ENCODE results near the gene ZNF619. TPM values are rescaled to one million over a fixed set of nuclear protein-coding genes. Genes with fewer than 3 reads are reported as not detected.

Gene ZNF619
- total RNA-seq, 1 experiment from 2014 or later: 8.3 TPM

DNA sequence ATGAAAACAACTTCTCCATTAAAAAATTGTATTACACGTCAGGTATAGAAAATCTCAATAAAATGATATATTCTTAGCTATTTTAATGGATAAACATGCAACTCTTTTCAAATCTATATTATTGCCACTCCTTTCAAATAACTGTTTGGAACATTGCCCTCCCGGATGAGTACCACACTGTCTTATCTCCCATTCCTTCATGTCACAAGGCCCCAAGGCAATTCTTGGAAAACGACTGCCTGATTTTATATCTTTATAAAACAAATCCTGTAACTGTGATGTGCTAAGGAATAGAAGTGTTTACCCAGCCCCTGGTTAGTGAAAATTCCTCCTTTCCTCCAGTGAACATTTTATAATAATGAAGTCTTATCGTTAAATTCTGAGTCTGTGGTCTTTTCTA lies 6.2 kb upstream of the ZNF619 start:
- TF ChIP-seq, protein P1, sequence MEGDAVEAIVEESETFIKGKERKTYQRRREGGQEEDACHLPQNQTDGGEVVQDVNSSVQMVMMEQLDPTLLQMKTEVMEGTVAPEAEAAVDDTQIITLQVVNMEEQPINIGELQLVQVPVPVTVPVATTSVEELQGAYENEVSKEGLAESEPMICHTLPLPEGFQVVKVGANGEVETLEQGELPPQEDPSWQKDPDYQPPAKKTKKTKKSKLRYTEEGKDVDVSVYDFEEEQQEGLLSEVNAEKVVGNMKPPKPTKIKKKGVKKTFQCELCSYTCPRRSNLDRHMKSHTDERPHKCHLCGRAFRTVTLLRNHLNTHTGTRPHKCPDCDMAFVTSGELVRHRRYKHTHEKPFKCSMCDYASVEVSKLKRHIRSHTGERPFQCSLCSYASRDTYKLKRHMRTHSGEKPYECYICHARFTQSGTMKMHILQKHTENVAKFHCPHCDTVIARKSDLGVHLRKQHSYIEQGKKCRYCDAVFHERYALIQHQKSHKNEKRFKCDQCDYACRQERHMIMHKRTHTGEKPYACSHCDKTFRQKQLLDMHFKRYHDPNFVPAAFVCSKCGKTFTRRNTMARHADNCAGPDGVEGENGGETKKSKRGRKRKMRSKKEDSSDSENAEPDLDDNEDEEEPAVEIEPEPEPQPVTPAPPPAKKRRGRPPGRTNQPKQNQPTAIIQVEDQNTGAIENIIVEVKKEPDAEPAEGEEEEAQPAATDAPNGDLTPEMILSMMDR (IDR thresholded peaks at IDR 0.05; ENCODE audit: unreplicated experiment): no peak
- no TSS peak for BruUV-seq (replicated peaks)
- intact Hi-C loops (cut with micrococcal nuclease): loop anchor here (10.0 kb wide), 1 partner anchor 734 kb away; no protein-coding TSS in a partner anchor
- H3K27ac Mint-ChIP-seq (ENCODE audit: low read depth, unreplicated experiment): no peak overlapping the region
- H3K4me3 Mint-ChIP-seq (ENCODE audit: unreplicated experiment): no peak overlapping the region
- CTCF ChIA-PET: interaction anchor here (0.6 kb wide), 1 partner anchor 27 kb away, joined by 3 read pairs; no protein-coding TSS in a partner anchor
- no peak for DNase-seq (ENCODE audit: unreplicated experiment)
- no peaks in the 10 kb centered on the region for H3K4me1 Mint-ChIP-seq (ENCODE audit: insufficient read depth, unreplicated experiment)
- peaks cover 7% of the 10 kb centered on the region for H3K36me3 Mint-ChIP-seq (ENCODE audit: insufficient read depth, unreplicated experiment)
- POLR2A ChIA-PET: interaction anchor here (2.8 kb wide), 1 partner anchor 13 kb away, joined by 13 read pairs; the partner anchor contains the start of gene RPL14
- H3K9me3 Mint-ChIP-seq (ENCODE audit: unreplicated experiment): no peaks in the 10 kb centered on the region
- H3K27me3 Mint-ChIP-seq (ENCODE audit: insufficient read depth, unreplicated experiment): no peaks in the 10 kb centered on the region

DNA sequence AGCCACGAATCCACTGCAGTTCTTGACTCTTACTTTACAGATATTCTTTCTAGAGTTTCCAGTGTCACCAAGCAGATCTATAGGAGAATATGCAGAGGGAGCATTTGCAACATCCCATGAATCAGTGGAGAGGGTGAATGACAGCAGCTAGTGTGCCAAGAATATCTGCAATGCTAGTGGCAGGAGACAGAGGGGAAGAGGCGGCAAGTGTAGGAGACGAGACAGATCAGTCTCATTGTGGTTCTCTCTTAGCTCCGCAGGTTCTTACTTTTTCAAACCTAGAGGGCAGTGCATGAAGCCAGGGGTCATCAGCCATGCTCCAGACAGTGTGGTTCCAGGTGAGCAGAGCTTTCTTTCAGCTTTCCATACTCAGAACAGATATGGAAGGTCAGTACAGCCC lies 744 bp downstream of the ZNF619 start:
- ChIA-PET CTCF (interaction anchor here (0.6 to 1.7 kb wide), 2 partner anchors 21 to 104 kb away, joined by 4 to 5 read pairs; partner anchors contain the start of gene RPL14), POLR2A (interaction anchor here (0.9 to 3.3 kb wide), 10 partner anchors 10 to 47 kb away, joined by 3 to 40 read pairs (median 6); partner anchors contain the start of genes RPL14 and ZNF621)
- Mint-ChIP-seq H3K36me3 (ENCODE audit: insufficient read depth, unreplicated experiment) (peaks cover 30% of the 10 kb centered on the region), H3K27ac (ENCODE audit: low read depth, unreplicated experiment) (peak overlapping the region; percentile 99), H3K4me3 (ENCODE audit: unreplicated experiment) (peak overlapping the region; percentile 90), H3K9me3 (ENCODE audit: unreplicated experiment) (no peaks in the 10 kb centered on the region), H3K27me3 (ENCODE audit: insufficient read depth, unreplicated experiment) (no peaks in the 10 kb centered on the region), H3K4me1 (ENCODE audit: insufficient read depth, unreplicated experiment) (peaks cover 11% of the 10 kb centered on the region)
- TF ChIP-seq, protein P1 (IDR thresholded peaks at IDR 0.05; ENCODE audit: unreplicated experiment): no peak
- DNase-seq (ENCODE audit: unreplicated experiment): peak; percentile 29
- no TSS peak for BruUV-seq (replicated peaks)
- intact Hi-C loops (cut with micrococcal nuclease): loop anchor here (1.0 to 10.0 kb wide), 3 partner anchors 27 to 727 kb away; partner anchors contain the start of gene ZNF621

DNA sequence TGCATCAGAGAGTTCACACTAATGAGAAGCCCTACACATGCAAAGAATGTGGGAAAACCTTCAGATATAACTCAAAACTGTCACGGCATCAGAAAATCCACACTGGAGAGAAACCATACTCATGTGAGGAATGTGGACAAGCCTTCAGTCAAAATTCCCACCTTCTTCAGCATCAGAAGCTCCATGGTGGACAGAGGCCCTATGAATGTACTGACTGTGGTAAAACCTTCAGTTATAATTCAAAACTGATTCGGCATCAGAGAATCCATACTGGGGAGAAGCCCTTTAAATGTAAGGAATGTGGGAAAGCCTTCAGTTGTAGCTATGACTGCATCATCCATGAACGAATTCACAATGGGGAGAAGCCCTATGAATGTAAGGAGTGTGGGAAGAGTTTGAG lies 10.2 kb downstream of the ZNF619 start:
- DNase-seq (ENCODE audit: unreplicated experiment): no peak
- no peak overlapping the region for H3K27ac Mint-ChIP-seq (ENCODE audit: low read depth, unreplicated experiment)
- intact Hi-C loops (cut with micrococcal nuclease): no loop called here
- ChIA-PET CTCF (interaction anchor here (0.9 kb wide), 1 partner anchor 160 kb away, joined by 3 read pairs; no protein-coding TSS in a partner anchor), POLR2A (interaction anchor here (0.5 to 1.7 kb wide), 3 partner anchors 9 to 1535 kb away, joined by 3 to 7 read pairs (median 3); partner anchors contain the start of gene ZNF619)
- H3K9me3 Mint-ChIP-seq (ENCODE audit: unreplicated experiment): peaks cover 24% of the 10 kb centered on the region
- H3K4me3 Mint-ChIP-seq (ENCODE audit: unreplicated experiment): no peak overlapping the region
- BruUV-seq (replicated peaks): TSS peak; percentile 8
- H3K4me1 Mint-ChIP-seq (ENCODE audit: insufficient read depth, unreplicated experiment): no peaks in the 10 kb centered on the region
- peaks cover 63% of the 10 kb centered on the region for H3K36me3 Mint-ChIP-seq (ENCODE audit: insufficient read depth, unreplicated experiment)
- TF ChIP-seq, protein P1 (IDR thresholded peaks at IDR 0.05; ENCODE audit: unreplicated experiment): no peak
- H3K27me3 Mint-ChIP-seq (ENCODE audit: insufficient read depth, unreplicated experiment): no peaks in the 10 kb centered on the region

DNA sequence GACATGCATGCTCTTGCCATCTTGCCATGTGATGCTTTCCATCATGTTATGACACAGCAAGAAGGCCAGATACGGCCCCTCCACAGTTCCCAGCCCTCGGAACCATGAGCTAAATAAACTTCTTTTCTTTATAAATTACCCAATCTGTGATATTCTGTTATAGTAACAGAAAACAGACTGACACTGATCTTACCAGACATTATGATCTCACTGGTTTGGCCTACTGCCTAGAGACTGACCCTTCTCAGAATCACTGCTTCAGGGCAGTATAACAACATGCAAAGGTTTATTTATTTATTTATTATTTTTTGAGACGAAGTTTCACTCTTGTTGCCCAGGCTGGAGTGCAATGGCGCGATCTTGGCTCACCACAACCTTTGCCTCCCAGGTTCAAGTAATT lies 14.0 kb downstream of the ZNF619 start:
- intact Hi-C loops (cut with micrococcal nuclease): no loop called here
- TF ChIP-seq, protein P1 (IDR thresholded peaks at IDR 0.05; ENCODE audit: unreplicated experiment): no peak
- no peak for DNase-seq (ENCODE audit: unreplicated experiment)
- Mint-ChIP-seq H3K27ac (ENCODE audit: low read depth, unreplicated experiment) (no peak overlapping the region), H3K27me3 (ENCODE audit: insufficient read depth, unreplicated experiment) (no peaks in the 10 kb centered on the region), H3K9me3 (ENCODE audit: unreplicated experiment) (peaks cover 22% of the 10 kb centered on the region), H3K36me3 (ENCODE audit: insufficient read depth, unreplicated experiment) (peaks cover 25% of the 10 kb centered on the region), H3K4me3 (ENCODE audit: unreplicated experiment) (no peak overlapping the region), H3K4me1 (ENCODE audit: insufficient read depth, unreplicated experiment) (no peaks in the 10 kb centered on the region)
- ChIA-PET POLR2A (interaction anchor here (0.5 kb wide), 1 partner anchor 739 kb away, joined by 5 read pairs; no protein-coding TSS in a partner anchor), CTCF (interaction anchor here (0.9 kb wide), 1 partner anchor 90 kb away, joined by 3 read pairs; no protein-coding TSS in a partner anchor)
- no TSS peak for BruUV-seq (replicated peaks)
